ENCODE data around the gene ZNF30. TPM values are rescaled to one million over a fixed set of nuclear protein-coding genes. Genes with fewer than 3 reads are reported as not detected.

Gene ZNF30
- total RNA-seq, 4 donors from 2014 or later = 1.4 to 2.2 TPM; not detected in 2

GRCh38 chr19:34976611-34977010, 49.9 kb downstream of the ZNF30 start:
- H3K27ac ChIP-seq = no peak overlapping the region
- intact Hi-C loops (cut with DNase I; ENCODE audit: low total_unique reads) (no loop called here), in situ Hi-C loops (cut with MboI; ENCODE audit: low pct_ligation_motif_present in 1 of 4, low pct_unique_long_range_greater_than_20kb in 1 of 4, low sequenced_read_pairs in 3 of 4) (loop anchor here in 1 of 4 donors (5.0 kb wide), 1 partner anchor 41 kb away; no protein-coding TSS in a partner anchor)
- DNase-seq = no peak
- H3K36me3 ChIP-seq = no peaks in the 10 kb centered on the region
- WGBS, 2 donors (ENCODE audit: low coverage in 1 of 2) = 90% methylated on average over 3 of the region's 3 CpGs; no CpG with 5 or more reads in 1 of the 2 donors
- H3K4me1 ChIP-seq = peaks cover 0 to 11% (median 0%) of the 10 kb centered on the region in 4 donors
- H3K27me3 ChIP-seq = no peaks in the 10 kb centered on the region
- H3K9me3 ChIP-seq = peaks cover 0 to 6% of the 10 kb centered on the region in 2 donors
- no peak overlapping the region for H3K4me3 ChIP-seq
- TF ChIP-seq POLR2AphosphoS5 (IDR thresholded peaks at IDR 0.05) (no peak), CTCF (IDR thresholded peaks at IDR 0.05) (no peak), EP300 (IDR thresholded peaks at IDR 0.05; ENCODE audit: low read depth) (no peak), POLR2A (IDR thresholded peaks at IDR 0.05) (no peak)

DNA sequence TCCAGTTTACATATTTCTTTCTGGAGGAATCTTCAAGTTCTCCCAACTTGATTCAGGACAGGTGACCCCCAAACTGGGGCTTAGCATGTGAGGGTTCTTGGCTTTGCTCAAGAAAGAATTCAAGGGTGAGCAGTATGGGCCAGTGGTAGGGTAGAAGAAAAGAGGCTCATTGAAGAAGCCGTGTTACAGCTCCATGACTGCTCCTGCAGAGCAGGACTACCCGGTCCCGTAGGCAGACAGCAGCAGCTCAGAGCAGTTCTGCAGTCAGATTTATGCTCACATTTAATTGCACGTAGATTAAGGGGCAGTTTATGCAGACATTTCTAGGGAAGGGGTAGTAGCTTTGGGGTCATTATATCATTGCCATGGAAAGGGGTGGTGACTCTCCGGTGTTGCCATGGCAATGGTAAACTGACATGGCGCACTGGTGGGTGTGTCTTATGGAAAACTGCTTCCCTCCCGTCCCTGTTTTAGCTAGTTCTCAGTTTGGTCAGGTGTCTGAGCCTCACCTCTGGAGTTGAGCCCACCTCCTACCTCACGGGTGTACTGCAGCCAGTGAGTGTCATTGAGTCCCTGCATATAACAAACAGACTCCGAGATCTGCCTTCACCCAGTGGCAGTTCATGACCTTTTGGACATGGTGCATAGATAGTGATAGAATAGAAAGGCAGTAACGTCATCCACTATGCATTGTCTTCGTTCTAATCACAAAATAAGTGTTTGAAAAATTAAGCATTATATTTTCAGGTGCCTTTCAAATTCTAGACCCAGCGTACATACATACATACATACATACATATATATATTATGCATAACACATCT, 53.3 kb downstream of the ZNF30 start:
- H3K36me3 ChIP-seq = no peaks in the 10 kb centered on the region
- intact Hi-C loops (cut with DNase I; ENCODE audit: low total_unique reads) = no loop called here
- WGBS, 2 donors (ENCODE audit: low coverage in 1 of 2) = 84 to 85% methylated on average over 11 to 12 of the region's 12 CpGs
- H3K9me3 ChIP-seq = peaks cover 0 to 6% of the 10 kb centered on the region in 2 donors
- no peak overlapping the region for H3K27ac ChIP-seq
- DNase-seq = no peak
- H3K4me1 ChIP-seq = peaks cover 0 to 2% (median 0%) of the 10 kb centered on the region in 4 donors
- in situ Hi-C loops (cut with MboI; ENCODE audit: low pct_ligation_motif_present in 1 of 4, low pct_unique_long_range_greater_than_20kb in 1 of 4, low sequenced_read_pairs in 3 of 4) = loop anchor here in 1 of 4 donors (5.0 kb wide), 1 partner anchor 37 kb away; no protein-coding TSS in a partner anchor
- no peaks in the 10 kb centered on the region for H3K27me3 ChIP-seq
- no peak for TF ChIP-seq EP300 (IDR thresholded peaks at IDR 0.05; ENCODE audit: low read depth)
- no peak for TF ChIP-seq POLR2AphosphoS5 (IDR thresholded peaks at IDR 0.05)
- TF ChIP-seq POLR2A (IDR thresholded peaks at IDR 0.05) = no peak
- no peak for TF ChIP-seq CTCF (IDR thresholded peaks at IDR 0.05)
- H3K4me3 ChIP-seq = no peak overlapping the region

- Histone ChIP-seq H3K4me3 (no peak overlapping the region), H3K36me3 (no peaks in the 10 kb centered on the region), H3K4me1 (peaks cover 0 to 10% (median 3%) of the 10 kb centered on the region in 4 donors), H3K27me3 (no peaks in the 10 kb centered on the region), H3K9me3 (no peaks in the 10 kb centered on the region), H3K27ac (no peak overlapping the region)
- intact Hi-C loops (cut with DNase I; ENCODE audit: low total_unique reads) = no loop called here
- TF ChIP-seq POLR2AphosphoS5 (IDR thresholded peaks at IDR 0.05) (no peak), CTCF (IDR thresholded peaks at IDR 0.05) (no peak), EP300 (IDR thresholded peaks at IDR 0.05; ENCODE audit: low read depth) (no peak), POLR2A (IDR thresholded peaks at IDR 0.05) (no peak)
- in situ Hi-C loops (cut with MboI; ENCODE audit: low pct_ligation_motif_present in 1 of 4, low pct_unique_long_range_greater_than_20kb in 1 of 4, low sequenced_read_pairs in 3 of 4) = no loop called here
- 69 to 87% methylated on average over 3 to 5 of the region's 5 CpGs for WGBS, 2 donors (ENCODE audit: low coverage in 1 of 2)
- DNase-seq = no peak
Observed at GRCh38 chr19:34982275-34982674, 55.6 kb downstream of the ZNF30 start.

GRCh38 chr19:34983786-34984185, 57.1 kb downstream of the ZNF30 start:
- 71 to 76% methylated on average over 3 to 4 of the region's 4 CpGs for WGBS, 2 donors (ENCODE audit: low coverage in 1 of 2)
- Histone ChIP-seq H3K27ac (no peak overlapping the region), H3K9me3 (no peaks in the 10 kb centered on the region), H3K27me3 (no peaks in the 10 kb centered on the region), H3K36me3 (no peaks in the 10 kb centered on the region), H3K4me1 (peaks cover 0 to 10% (median 3%) of the 10 kb centered on the region in 4 donors), H3K4me3 (no peak overlapping the region)
- intact Hi-C loops (cut with DNase I; ENCODE audit: low total_unique reads) (no loop called here), in situ Hi-C loops (cut with MboI; ENCODE audit: low pct_ligation_motif_present in 1 of 4, low pct_unique_long_range_greater_than_20kb in 1 of 4, low sequenced_read_pairs in 3 of 4) (no loop called here)
- TF ChIP-seq POLR2AphosphoS5 (IDR thresholded peaks at IDR 0.05) = no peak
- TF ChIP-seq POLR2A (IDR thresholded peaks at IDR 0.05) = no peak
- TF ChIP-seq EP300 (IDR thresholded peaks at IDR 0.05; ENCODE audit: low read depth) = no peak
- no peak for TF ChIP-seq CTCF (IDR thresholded peaks at IDR 0.05)
- DNase-seq = no peak

Measured in transverse colon (tissue), 4 donors.